Neural progenitor cell (in vitro differentiated cells): ENCODE measurements around the gene ALAS1. TPM values are rescaled to one million over a fixed set of nuclear protein-coding genes. Genes with fewer than 3 reads are reported as not detected.
A peak's percentile ranks its signal among the peaks of the same experiment; 100 is the strongest.

Experiments used
- DNase-seq: peaks from one replicate; pipeline ENCODE4 v3.0.0-alpha.2; 2016; ENCODE audit warnings: low spot score
- H2AFZ ChIP-seq: fragments of 200-600 bp; sonication (generic); replicated peaks from 2 replicates; pipeline ENCODE4 v1.6.1; 2016; ENCODE audit warnings: antibody characterized with exemption
- H3F3A ChIP-seq: fragments of 200-600 bp; sonication (generic); 2 replicates; pipeline ENCODE4 v1.6.1; 2016; ENCODE audit warnings: antibody characterized with exemption, low read depth
- H3K27ac ChIP-seq: fragments of 200-600 bp; sonication (generic); 2 replicates; pipeline ENCODE4 v1.5.1; 2016; ENCODE audit warnings: mild to moderate bottlenecking
- H3K27me3 ChIP-seq: fragments of 200-600 bp; sonication (generic); 2 replicates; pipeline ENCODE4 v1.6.1; 2016; ENCODE audit warnings: mild to moderate bottlenecking, moderate library complexity
- H3K36me3 ChIP-seq: fragments of 200-600 bp; sonication (generic); 2 replicates; pipeline ENCODE4 v1.5.1; 2016
- H3K4me1 ChIP-seq: fragments of 200-600 bp; sonication (generic); 2 replicates; pipeline ENCODE4 v1.6.1; 2016; ENCODE audit warnings: mixed run types
- H3K4me2 ChIP-seq: fragments of 200-600 bp; sonication (generic); 2 replicates; pipeline ENCODE4 v1.6.1; 2016
- H3K4me3 ChIP-seq: fragments of 200-600 bp; sonication (generic); 2 replicates; pipeline ENCODE4 v1.5.1; 2016
- H3K79me2 ChIP-seq: fragments of 200-600 bp; sonication (generic); 2 replicates; pipeline ENCODE4 v1.6.1; 2016; ENCODE audit warnings: low read depth
- H3K9ac ChIP-seq: fragments of 200-600 bp; sonication (generic); 2 replicates; pipeline ENCODE4 v1.6.1; 2016
- H3K9me3 ChIP-seq: fragments of 200-600 bp; sonication (generic); 2 replicates; pipeline ENCODE4 v1.5.1; 2016; ENCODE audit warnings: low read depth
- H4K20me1 ChIP-seq: fragments of 200-600 bp; sonication (generic); 2 replicates; pipeline ENCODE4 v1.6.1; 2016; ENCODE audit warnings: low read depth
- H3K27ac Mint-ChIP-seq: 3 replicates; pipeline ENCODE4 v1.8.0; 2021; ENCODE audit warnings: mixed read lengths
- H3K27me3 Mint-ChIP-seq: 2 replicates; pipeline ENCODE4 v1.8.0; 2022; ENCODE audit warnings: low read depth, mild to moderate bottlenecking, inconsistent platforms, moderate library complexity, mixed read lengths; ENCODE audit not compliant: insufficient read depth
- H3K36me3 Mint-ChIP-seq: 3 replicates; pipeline ENCODE4 v1.8.0; 2021; ENCODE audit warnings: mixed read lengths
- H3K4me1 Mint-ChIP-seq: 3 replicates; pipeline ENCODE4 v1.8.0; 2021; ENCODE audit warnings: mixed read lengths
- H3K4me3 Mint-ChIP-seq: 3 replicates; pipeline ENCODE4 v1.8.0; 2021; ENCODE audit warnings: mild to moderate bottlenecking, moderate library complexity, mixed read lengths
- H3K9me3 Mint-ChIP-seq: 3 replicates; pipeline ENCODE4 v1.8.0; 2020; ENCODE audit warnings: mixed read lengths
- CTCF ChIP-seq: fragments of 200-600 bp; sonication (generic); IDR thresholded peaks from 2 replicates; pipeline ENCODE4 v1.5.1; 2017; ENCODE audit warnings: antibody characterized with exemption, mild to moderate bottlenecking
- EZH2 ChIP-seq: fragments of 200-600 bp; sonication (generic); IDR thresholded peaks from 2 replicates; pipeline ENCODE4 v1.6.1; 2017; ENCODE audit warnings: antibody characterized with exemption, mild to moderate bottlenecking, moderate library complexity
- EZH2phosphoT487 ChIP-seq: fragments of 200-600 bp; sonication (generic); IDR thresholded peaks from 2 replicates; pipeline ENCODE4 v1.6.1; 2017; ENCODE audit warnings: antibody characterized with exemption
- total RNA-seq: library from RNA; depleted of rRNA; stranded (reverse); fragments of >200 nt; gene quantifications from 2 replicates; pipeline ENCODE4 v1.2.3, GENCODE V29; 2015; ENCODE audit warnings: low replicate concordance

Gene ALAS1
- total RNA-seq, 1 donor from 2014 or later = 35.0 TPM

DNA sequence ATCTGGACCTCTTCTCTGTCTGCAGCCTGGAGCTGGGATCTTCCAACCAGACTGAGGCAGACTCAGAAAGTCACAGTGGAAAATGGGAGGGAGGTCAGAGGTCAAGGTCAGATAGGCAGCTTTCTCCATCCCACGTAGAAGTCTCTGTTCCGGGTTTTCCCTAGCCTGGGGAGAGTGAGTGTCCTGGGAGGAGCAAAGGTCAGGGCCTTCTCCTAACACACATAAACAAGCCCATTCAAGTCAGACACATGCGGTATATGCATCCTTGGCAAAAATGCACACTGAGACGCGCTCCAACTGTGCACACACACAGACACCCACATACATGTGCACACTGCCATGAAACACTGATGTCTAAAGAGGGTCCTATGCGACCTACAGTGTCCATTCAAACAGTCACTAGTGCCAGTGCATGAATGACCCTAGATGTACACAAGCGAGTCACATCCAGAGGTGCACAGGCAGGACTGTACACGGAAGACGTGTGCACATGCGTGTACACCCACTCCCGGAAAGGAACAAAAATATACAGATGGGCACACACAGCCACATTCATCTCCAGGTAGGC is 40.3 kb downstream of the ALAS1 start:
- Histone ChIP-seq H2AFZ (peak overlapping the region; percentile 90), H3K27me3 (peaks cover 3% of the 10 kb centered on the region), H3K4me3 (peak overlapping the region; percentile 87), H4K20me1 (peaks cover 10% of the 10 kb centered on the region), H3F3A (no peaks in the 10 kb centered on the region), H3K4me1 (peaks cover 8% of the 10 kb centered on the region), H3K9ac (no peak overlapping the region), H3K9me3 (no peaks in the 10 kb centered on the region), H3K27ac (no peak overlapping the region), H3K36me3 (no peaks in the 10 kb centered on the region), H3K79me2 (peaks cover 7% of the 10 kb centered on the region), H3K4me2 (peak overlapping the region; percentile 88)
- peaks cover 7% of the 10 kb centered on the region for H3K27me3 Mint-ChIP-seq
- TF ChIP-seq EZH2phosphoT487 (no peak), EZH2 (no peak), CTCF (no peak)
- H3K36me3 Mint-ChIP-seq = no peaks in the 10 kb centered on the region
- H3K4me3 Mint-ChIP-seq = peak overlapping the region; percentile 97
- H3K9me3 Mint-ChIP-seq = no peaks in the 10 kb centered on the region
- H3K4me1 Mint-ChIP-seq = peaks cover 29% of the 10 kb centered on the region
- H3K27ac Mint-ChIP-seq = peak overlapping the region; percentile 95
- peak; percentile 37 for DNase-seq

DNA sequence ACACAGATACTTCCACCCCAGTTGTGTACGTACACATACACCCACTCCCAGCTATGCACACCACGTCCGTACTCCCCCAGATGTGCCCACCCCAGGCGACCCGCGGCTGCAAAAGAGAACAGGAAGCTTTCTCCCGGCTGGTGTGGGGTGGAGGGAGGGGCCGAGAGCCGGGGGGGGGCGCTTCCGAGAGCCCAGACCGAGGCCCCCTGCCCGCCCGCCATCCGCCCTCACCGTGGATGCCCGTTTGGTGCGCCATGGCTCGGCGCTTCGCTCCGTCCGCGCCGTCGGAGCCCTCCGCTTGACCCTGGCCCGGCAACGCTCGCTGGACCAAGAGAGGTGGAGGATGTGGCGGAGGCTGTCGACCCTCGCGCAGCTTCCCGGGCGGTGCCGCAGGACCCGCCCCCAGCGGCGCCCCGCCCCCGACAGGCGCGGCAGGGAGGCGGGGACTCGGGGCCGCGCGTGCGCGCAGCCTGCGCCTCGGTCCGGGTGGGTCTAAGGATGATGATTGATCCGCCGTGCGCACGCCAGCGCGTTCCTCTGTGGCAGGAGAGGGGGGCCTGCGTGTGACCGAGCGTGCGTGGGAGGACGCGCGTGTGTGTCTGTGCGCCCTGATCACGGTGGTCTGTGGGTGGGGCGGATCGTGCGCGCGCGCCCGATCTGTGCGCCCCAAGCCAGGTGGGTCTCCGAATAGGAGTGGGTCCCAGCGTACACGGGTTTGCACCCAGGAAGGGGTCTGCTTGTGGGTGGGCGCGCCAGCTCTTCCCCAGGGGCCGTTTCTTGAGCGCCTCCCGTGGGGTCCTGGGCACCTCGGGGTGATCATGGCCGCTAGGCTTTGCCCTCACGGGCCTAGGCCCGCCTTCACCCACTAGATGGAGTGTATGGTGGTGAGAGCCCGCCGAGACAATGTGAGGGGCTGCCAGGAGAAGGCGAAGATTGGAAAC is 41.1 kb downstream of the ALAS1 start, which contains the start of gene TWF2:
Gene TWF2 (minus strand): TSS at position 398 of the 941 bp plus-strand sequence. CDS start 142 bp downstream, at position 256.
- Mint-ChIP-seq H3K9me3 (no peaks in the 10 kb centered on the region), H3K36me3 (no peaks in the 10 kb centered on the region), H3K4me3 (peak within 1 kb of the TSS; percentile 97), H3K4me1 (peaks cover 29% of the 10 kb centered on the region), H3K27me3 (peaks cover 10% of the 10 kb centered on the region), H3K27ac (peak within 1 kb of the TSS; percentile 95)
- Histone ChIP-seq H3K4me3 (peak within 1 kb of the TSS; percentile 87), H3K9me3 (no peaks in the 10 kb centered on the region), H3K4me2 (peak within 1 kb of the TSS; percentile 88), H4K20me1 (peaks cover 10% of the 10 kb centered on the region), H2AFZ (peak within 1 kb of the TSS; percentile 90), H3F3A (no peaks in the 10 kb centered on the region), H3K4me1 (peaks cover 8% of the 10 kb centered on the region), H3K27ac (no peak within 1 kb of the TSS), H3K79me2 (peaks cover 7% of the 10 kb centered on the region), H3K27me3 (peaks cover 11% of the 10 kb centered on the region), H3K9ac (no peak within 1 kb of the TSS), H3K36me3 (no peaks in the 10 kb centered on the region)
- TF ChIP-seq CTCF (peak; percentile 46), EZH2phosphoT487 (no peak)
- DNase-seq = peak; percentile 93

DNA sequence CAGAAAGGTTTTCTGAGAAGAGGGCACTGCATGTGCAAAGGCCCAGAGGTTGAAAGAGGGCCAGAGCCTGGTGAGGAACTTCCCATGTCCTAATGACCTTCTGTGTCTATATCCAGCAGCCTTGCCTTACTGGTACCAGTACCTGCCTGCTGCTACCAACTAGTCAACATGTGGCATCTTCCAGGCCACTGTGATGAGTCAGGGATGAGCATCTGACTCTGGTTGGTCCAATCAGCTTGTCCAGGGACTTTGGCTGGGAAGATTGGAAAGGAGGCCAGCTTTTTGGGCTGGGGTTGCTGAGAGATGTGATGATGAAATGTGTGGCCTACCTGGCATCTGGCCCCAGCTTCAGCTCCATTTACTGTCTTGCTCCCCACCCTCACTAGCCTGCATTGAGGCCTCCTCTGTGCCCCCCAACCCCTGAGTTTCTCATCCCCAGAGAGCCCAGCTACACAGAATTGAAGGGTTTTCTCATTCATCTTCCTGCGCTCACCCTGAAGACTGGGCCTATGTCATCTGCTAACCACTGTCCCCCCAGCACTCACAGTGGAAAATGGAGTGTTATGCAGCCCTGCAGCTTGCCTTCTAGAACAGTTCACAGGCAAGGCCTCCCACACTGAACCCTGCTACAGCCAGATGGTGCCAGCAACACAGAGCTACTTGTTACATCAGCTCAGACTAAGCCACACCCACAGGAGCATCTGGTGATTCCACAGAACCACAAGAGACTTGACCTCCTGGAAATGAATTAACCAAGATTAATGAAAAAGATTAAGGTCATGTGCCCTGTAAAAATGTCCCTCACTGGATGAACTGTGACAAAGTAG is 42.3 kb downstream of the ALAS1 start:
- peaks cover 29% of the 10 kb centered on the region for H3K4me1 Mint-ChIP-seq
- H3F3A ChIP-seq = peaks cover 7% of the 10 kb centered on the region
- no peaks in the 10 kb centered on the region for H3K36me3 ChIP-seq
- peak overlapping the region; percentile 87 for H3K4me3 ChIP-seq
- H3K4me1 ChIP-seq = peaks cover 8% of the 10 kb centered on the region
- peaks cover 10% of the 10 kb centered on the region for H4K20me1 ChIP-seq
- no peak overlapping the region for H3K27ac ChIP-seq
- no peak overlapping the region for H3K9ac ChIP-seq
- H3K4me2 ChIP-seq = peak overlapping the region; percentile 88
- H3K27ac Mint-ChIP-seq = no peak overlapping the region
- peaks cover 23% of the 10 kb centered on the region for H3K27me3 ChIP-seq
- H3K9me3 Mint-ChIP-seq = no peaks in the 10 kb centered on the region
- H3K36me3 Mint-ChIP-seq = no peaks in the 10 kb centered on the region
- no peaks in the 10 kb centered on the region for H3K9me3 ChIP-seq
- peaks cover 7% of the 10 kb centered on the region for H3K79me2 ChIP-seq
- peaks cover 14% of the 10 kb centered on the region for H3K27me3 Mint-ChIP-seq
- DNase-seq = no peak
- no peak overlapping the region for H2AFZ ChIP-seq
- H3K4me3 Mint-ChIP-seq = peak overlapping the region; percentile 97
- TF ChIP-seq EZH2 (no peak), EZH2phosphoT487 (no peak), CTCF (no peak)
